ENCODE results near the gene FBXW9. TPM values are rescaled to one million over a fixed set of nuclear protein-coding genes. Genes with fewer than 3 reads are reported as not detected.

Gene FBXW9
- total and polyA plus RNA-seq, 2 experiments from 2014 or later = 17.2 to 25.6 TPM

GRCh38 chr19:12657966-12658365 lies 38.5 kb downstream of the FBXW9 start:
- DNase-seq (ENCODE audit: low read depth in 1 of 2, low spot score in 1 of 2) = no peak
- Histone ChIP-seq H3K9me3 (ENCODE audit: low read depth) (no peaks in the 10 kb centered on the region), H3K36me3 (peaks cover 7% of the 10 kb centered on the region), H3K27me3 (no peaks in the 10 kb centered on the region), H3K27ac (no peak overlapping the region), H3K4me3 (no peak overlapping the region), H3K4me1 (ENCODE audit: low read depth) (no peaks in the 10 kb centered on the region)
- TF ChIP-seq, protein P1, sequence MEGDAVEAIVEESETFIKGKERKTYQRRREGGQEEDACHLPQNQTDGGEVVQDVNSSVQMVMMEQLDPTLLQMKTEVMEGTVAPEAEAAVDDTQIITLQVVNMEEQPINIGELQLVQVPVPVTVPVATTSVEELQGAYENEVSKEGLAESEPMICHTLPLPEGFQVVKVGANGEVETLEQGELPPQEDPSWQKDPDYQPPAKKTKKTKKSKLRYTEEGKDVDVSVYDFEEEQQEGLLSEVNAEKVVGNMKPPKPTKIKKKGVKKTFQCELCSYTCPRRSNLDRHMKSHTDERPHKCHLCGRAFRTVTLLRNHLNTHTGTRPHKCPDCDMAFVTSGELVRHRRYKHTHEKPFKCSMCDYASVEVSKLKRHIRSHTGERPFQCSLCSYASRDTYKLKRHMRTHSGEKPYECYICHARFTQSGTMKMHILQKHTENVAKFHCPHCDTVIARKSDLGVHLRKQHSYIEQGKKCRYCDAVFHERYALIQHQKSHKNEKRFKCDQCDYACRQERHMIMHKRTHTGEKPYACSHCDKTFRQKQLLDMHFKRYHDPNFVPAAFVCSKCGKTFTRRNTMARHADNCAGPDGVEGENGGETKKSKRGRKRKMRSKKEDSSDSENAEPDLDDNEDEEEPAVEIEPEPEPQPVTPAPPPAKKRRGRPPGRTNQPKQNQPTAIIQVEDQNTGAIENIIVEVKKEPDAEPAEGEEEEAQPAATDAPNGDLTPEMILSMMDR (IDR thresholded peaks at IDR 0.05; ENCODE audit: low read depth, low read length) = no peak

DNA sequence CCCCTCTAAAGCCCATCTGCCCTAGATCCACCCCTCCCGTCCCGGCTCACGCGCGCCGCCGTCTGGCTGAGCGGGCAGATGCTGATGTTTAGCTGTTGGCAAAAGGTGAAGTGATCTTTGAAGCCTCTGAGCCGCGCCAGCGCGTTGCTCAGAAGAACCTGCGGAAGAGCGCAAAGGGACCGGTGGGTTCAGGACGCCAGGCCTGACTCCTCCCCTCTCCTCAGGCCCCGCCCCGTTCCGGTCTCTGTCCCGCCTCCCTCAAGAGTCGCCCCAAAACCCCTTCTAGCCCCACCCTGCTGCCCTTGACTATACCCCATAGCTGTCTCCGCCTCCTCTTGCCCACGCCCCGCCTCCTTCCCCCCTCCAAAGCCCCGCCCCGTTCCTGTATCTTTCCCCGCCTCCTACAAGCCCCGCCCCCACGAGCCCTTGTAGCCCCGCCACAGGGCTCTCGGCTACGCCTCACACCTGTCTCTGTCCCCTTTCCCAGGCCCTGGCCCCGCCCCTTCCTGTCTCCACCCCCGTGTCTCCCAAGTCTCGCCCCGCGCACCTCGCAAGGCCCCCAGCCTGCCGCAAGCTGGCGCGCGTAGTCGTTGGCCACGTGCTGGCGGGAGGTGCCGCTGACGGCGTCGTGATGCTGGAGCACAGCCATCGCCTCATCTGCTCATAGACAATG lies 39.4 kb downstream of the FBXW9 start:
- no peaks in the 10 kb centered on the region for H3K4me1 ChIP-seq (ENCODE audit: low read depth)
- no peak overlapping the region for H3K27ac ChIP-seq
- H3K4me3 ChIP-seq = no peak overlapping the region
- no peaks in the 10 kb centered on the region for H3K27me3 ChIP-seq
- H3K9me3 ChIP-seq (ENCODE audit: low read depth) = no peaks in the 10 kb centered on the region
- TF ChIP-seq, protein P1 (IDR thresholded peaks at IDR 0.05; ENCODE audit: low read depth, low read length) = peak; percentile 10
- peaks cover under 1% of the 10 kb centered on the region for H3K36me3 ChIP-seq
- no peak for DNase-seq (ENCODE audit: low read depth in 1 of 2, low spot score in 1 of 2)

- H3K27me3 ChIP-seq = no peaks in the 10 kb centered on the region
- TF ChIP-seq, protein P1 (IDR thresholded peaks at IDR 0.05; ENCODE audit: low read depth, low read length) = no peak
- H3K4me3 ChIP-seq = no peak overlapping the region
- H3K4me1 ChIP-seq (ENCODE audit: low read depth) = no peaks in the 10 kb centered on the region
- H3K27ac ChIP-seq = no peak overlapping the region
- DNase-seq (ENCODE audit: low read depth in 1 of 2, low spot score in 1 of 2) = no peak
- H3K9me3 ChIP-seq (ENCODE audit: low read depth) = no peaks in the 10 kb centered on the region
- no peaks in the 10 kb centered on the region for H3K36me3 ChIP-seq
Observed at GRCh38 chr19:12655546-12655945, 40.9 kb downstream of the FBXW9 start.

GRCh38 chr19:12652219-12652618 lies 44.2 kb downstream of the FBXW9 start:
- no peaks in the 10 kb centered on the region for H3K27me3 ChIP-seq
- H3K27ac ChIP-seq = no peak overlapping the region
- H3K4me3 ChIP-seq = no peak overlapping the region
- no peak for DNase-seq (ENCODE audit: low read depth in 1 of 2, low spot score in 1 of 2)
- no peaks in the 10 kb centered on the region for H3K9me3 ChIP-seq (ENCODE audit: low read depth)
- no peaks in the 10 kb centered on the region for H3K36me3 ChIP-seq
- TF ChIP-seq, protein P1 (IDR thresholded peaks at IDR 0.05; ENCODE audit: low read depth, low read length) = no peak
- no peaks in the 10 kb centered on the region for H3K4me1 ChIP-seq (ENCODE audit: low read depth)

GRCh38 chr19:12649941-12650340 lies 46.5 kb downstream of the FBXW9 start:
- no peak overlapping the region for H3K4me3 ChIP-seq
- TF ChIP-seq, protein P1 (IDR thresholded peaks at IDR 0.05; ENCODE audit: low read depth, low read length) = no peak
- H3K9me3 ChIP-seq (ENCODE audit: low read depth) = no peaks in the 10 kb centered on the region
- H3K27ac ChIP-seq = no peak overlapping the region
- no peaks in the 10 kb centered on the region for H3K27me3 ChIP-seq
- no peaks in the 10 kb centered on the region for H3K4me1 ChIP-seq (ENCODE audit: low read depth)
- DNase-seq (ENCODE audit: low read depth in 1 of 2, low spot score in 1 of 2) = no peak
- H3K36me3 ChIP-seq = no peaks in the 10 kb centered on the region

All from cardiac muscle cell (in vitro differentiated cells and primary cell).